SH-SY5Y (cell line): ENCODE results near the gene C10orf90.

Source experiments
- GATA2 ChIP-seq: IDR thresholded peaks from 2 replicates; pipeline ENCODE4 v1.6.1; 2011; ENCODE audit warnings: mild to moderate bottlenecking, low read depth, low read length
- GATA3 ChIP-seq: IDR thresholded peaks from 2 replicates; pipeline ENCODE4 v1.6.1; 2011; ENCODE audit warnings: low read depth, mild to moderate bottlenecking, low read length, moderate library complexity

- no peak for TF ChIP-seq GATA2
- TF ChIP-seq GATA3 = no peak
These were observed 106.1 kb downstream of the C10orf90 start for GRCh38 chr10:126564326-126564888.
